ENCODE data around the gene CCDC92B. TPM values are rescaled to one million over a fixed set of nuclear protein-coding genes. Genes with fewer than 3 reads are reported as not detected.

Gene CCDC92B
- total RNA-seq, 1 experiment from 2014 or later = not detected

GRCh38 chr17:2731807-2732206, 17.6 kb downstream of the CCDC92B start:
- in situ Hi-C loops (cut with HindIII; ENCODE audit: low pct_unique_long_range_greater_than_20kb, low sequenced_read_pairs) = no loop called here
- no peak for DNase-seq (ENCODE audit: low read depth)

GRCh38 chr17:2730764-2731353, 18.6 kb downstream of the CCDC92B start:
- in situ Hi-C loops (cut with HindIII; ENCODE audit: low pct_unique_long_range_greater_than_20kb, low sequenced_read_pairs) = no loop called here
- no peak for DNase-seq (ENCODE audit: low read depth)

GRCh38 chr17:2724784-2725164, 24.7 kb downstream of the CCDC92B start:
- DNase-seq (ENCODE audit: low read depth) = no peak
- in situ Hi-C loops (cut with HindIII; ENCODE audit: low pct_unique_long_range_greater_than_20kb, low sequenced_read_pairs) = no loop called here

GRCh38 chr17:2723997-2724783, 25.3 kb downstream of the CCDC92B start:
- no peak for DNase-seq (ENCODE audit: low read depth)
- in situ Hi-C loops (cut with HindIII; ENCODE audit: low pct_unique_long_range_greater_than_20kb, low sequenced_read_pairs) = no loop called here

GRCh38 chr17:2723505-2723996, 25.9 kb downstream of the CCDC92B start:
- in situ Hi-C loops (cut with HindIII; ENCODE audit: low pct_unique_long_range_greater_than_20kb, low sequenced_read_pairs) = no loop called here
- DNase-seq (ENCODE audit: low read depth) = no peak

- in situ Hi-C loops (cut with HindIII; ENCODE audit: low pct_unique_long_range_greater_than_20kb, low sequenced_read_pairs) = no loop called here
- no peak for DNase-seq (ENCODE audit: low read depth)
These were observed 26.8 kb downstream of the CCDC92B start for GRCh38 chr17:2722611-2723010.

- in situ Hi-C loops (cut with HindIII; ENCODE audit: low pct_unique_long_range_greater_than_20kb, low sequenced_read_pairs) = no loop called here
- DNase-seq (ENCODE audit: low read depth) = no peak
These were observed 27.8 kb downstream of the CCDC92B start for GRCh38 chr17:2721603-2722002.

GRCh38 chr17:2719861-2720260, 29.6 kb downstream of the CCDC92B start:
- DNase-seq (ENCODE audit: low read depth) = no peak
- in situ Hi-C loops (cut with HindIII; ENCODE audit: low pct_unique_long_range_greater_than_20kb, low sequenced_read_pairs) = no loop called here

- in situ Hi-C loops (cut with HindIII; ENCODE audit: low pct_unique_long_range_greater_than_20kb, low sequenced_read_pairs) = no loop called here
- DNase-seq (ENCODE audit: low read depth) = no peak
These were observed 31.1 kb downstream of the CCDC92B start for GRCh38 chr17:2718150-2718938.

- no peak for DNase-seq (ENCODE audit: low read depth)
- in situ Hi-C loops (cut with HindIII; ENCODE audit: low pct_unique_long_range_greater_than_20kb, low sequenced_read_pairs) = no loop called here
These were observed 32.8 kb downstream of the CCDC92B start for GRCh38 chr17:2716649-2717048.

- in situ Hi-C loops (cut with HindIII; ENCODE audit: low pct_unique_long_range_greater_than_20kb, low sequenced_read_pairs) = no loop called here
- DNase-seq (ENCODE audit: low read depth) = no peak
These were observed 35.6 kb downstream of the CCDC92B start for GRCh38 chr17:2713881-2714280.

GRCh38 chr17:2712300-2713043, 37.0 kb downstream of the CCDC92B start:
- in situ Hi-C loops (cut with HindIII; ENCODE audit: low pct_unique_long_range_greater_than_20kb, low sequenced_read_pairs) = no loop called here
- no peak for DNase-seq (ENCODE audit: low read depth)

GRCh38 chr17:2711608-2712299, 37.7 kb downstream of the CCDC92B start, which contains the start of gene CLUH:
Gene CLUH, minus strand, starts transcription at chr17:2711764. Its CDS starts 103 bp downstream, at chr17:2711661.
- DNase-seq (ENCODE audit: low read depth) = peak; percentile 93
- in situ Hi-C loops (cut with HindIII; ENCODE audit: low pct_unique_long_range_greater_than_20kb, low sequenced_read_pairs) = no loop called here

GRCh38 chr17:2710803-2711607, 38.4 kb downstream of the CCDC92B start:
- in situ Hi-C loops (cut with HindIII; ENCODE audit: low pct_unique_long_range_greater_than_20kb, low sequenced_read_pairs) = no loop called here

GRCh38 chr17:2710071-2710802, 39.2 kb downstream of the CCDC92B start:
- in situ Hi-C loops (cut with HindIII; ENCODE audit: low pct_unique_long_range_greater_than_20kb, low sequenced_read_pairs) = no loop called here
- no peak for DNase-seq (ENCODE audit: low read depth)

More at GRCh38 chr17:2710803-2711607, 38.4 kb downstream of the CCDC92B start:
- no peak for DNase-seq (ENCODE audit: low read depth)

- in situ Hi-C loops (cut with HindIII; ENCODE audit: low pct_unique_long_range_greater_than_20kb, low sequenced_read_pairs) = no loop called here
- no peak for DNase-seq (ENCODE audit: low read depth)
These were observed 40.2 kb downstream of the CCDC92B start for GRCh38 chr17:2709183-2709661.
